H9 (cell line): ENCODE measurements around the gene FGF16. TPM values are rescaled to one million over a fixed set of nuclear protein-coding genes. Genes with fewer than 3 reads are reported as not detected.

ENCODE experiments used
- DNase-seq: peaks from one replicate; pipeline ENCODE4 v3.0.0-alpha.2; 2017
- H2AFZ ChIP-seq: one replicate; pipeline ENCODE4 v1.6.1; 2013; ENCODE audit warnings: mild to moderate bottlenecking, low read length, control low read depth, moderate library complexity
- H2AK5ac ChIP-seq: 2 replicates; pipeline ENCODE4 v1.6.1; 2013; ENCODE audit warnings: low read length, control low read depth, mixed read lengths; ENCODE audit not compliant: insufficient read length
- H2BK120ac ChIP-seq: one replicate; pipeline ENCODE4 v1.6.1; 2013; ENCODE audit warnings: low read depth, mild to moderate bottlenecking, low read length, control low read depth, inconsistent platforms; ENCODE audit not compliant: poor library complexity, severe bottlenecking
- H2BK12ac ChIP-seq: 2 replicates; pipeline ENCODE4 v1.6.1; 2013; ENCODE audit warnings: low read length, control low read depth, mixed read lengths, low read depth; ENCODE audit not compliant: insufficient read length
- H2BK15ac ChIP-seq: 2 replicates; pipeline ENCODE4 v1.6.1; 2013; ENCODE audit warnings: low read depth, low read length, control low read depth
- H2BK20ac ChIP-seq: one replicate; pipeline ENCODE4 v1.6.1; 2013; ENCODE audit warnings: low read depth, mild to moderate bottlenecking, low read length, control low read depth, inconsistent platforms; ENCODE audit not compliant: poor library complexity, severe bottlenecking
- H2BK5ac ChIP-seq: 2 replicates; pipeline ENCODE4 v1.6.1; 2013; ENCODE audit warnings: low read length, control low read depth, mixed read lengths; ENCODE audit not compliant: insufficient read length
- H3K14ac ChIP-seq: 2 replicates; pipeline ENCODE4 v1.6.1; 2013; ENCODE audit warnings: low read length, control low read depth; ENCODE audit not compliant: insufficient read depth
- H3K18ac ChIP-seq: 2 replicates; pipeline ENCODE4 v1.6.1; 2013; ENCODE audit warnings: low read depth, mild to moderate bottlenecking, mixed read lengths, low read length, control low read depth; ENCODE audit not compliant: insufficient read length
- H3K23ac ChIP-seq: 2 replicates; pipeline ENCODE4 v1.6.1; 2013; ENCODE audit warnings: low read length, control low read depth, mixed read lengths, low read depth; ENCODE audit not compliant: insufficient read length
- H3K23me2 ChIP-seq: 2 replicates; pipeline ENCODE4 v1.6.1; 2013; ENCODE audit warnings: low read depth, mild to moderate bottlenecking, mixed read lengths, low read length, control low read depth; ENCODE audit not compliant: insufficient read length, poor library complexity, severe bottlenecking
- H3K27ac ChIP-seq: 2 replicates; pipeline ENCODE4 v1.5.1; 2013; ENCODE audit warnings: low read length, control low read depth, mixed read lengths, low read depth; ENCODE audit not compliant: insufficient read length
- H3K27me3 ChIP-seq: 2 replicates; pipeline ENCODE4 v1.6.1; 2013; ENCODE audit warnings: low read length, control low read depth, inconsistent platforms; ENCODE audit not compliant: insufficient read depth
- H3K4ac ChIP-seq: 2 replicates; pipeline ENCODE4 v1.6.1; 2013; ENCODE audit warnings: low read depth, mild to moderate bottlenecking, control low read depth, inconsistent platforms, low read length, moderate library complexity
- H3K4me1 ChIP-seq: 2 replicates; pipeline ENCODE4 v1.6.1; 2013; ENCODE audit warnings: low read length, control low read depth, inconsistent platforms; ENCODE audit not compliant: insufficient read depth
- H3K4me2 ChIP-seq: 2 replicates; pipeline ENCODE4 v1.6.1; 2013; ENCODE audit warnings: low read length, control low read depth, mixed read lengths; ENCODE audit not compliant: insufficient read length, insufficient read depth
- H3K56ac ChIP-seq: 2 replicates; pipeline ENCODE4 v1.6.1; 2013; ENCODE audit warnings: low read depth, mild to moderate bottlenecking, mixed read lengths, low read length, control low read depth; ENCODE audit not compliant: insufficient read length
- H3K79me1 ChIP-seq: 2 replicates; pipeline ENCODE4 v1.6.1; 2013; ENCODE audit warnings: low read depth, mild to moderate bottlenecking, moderate library complexity, low read length, control low read depth, inconsistent platforms; ENCODE audit not compliant: insufficient read depth, poor library complexity, severe bottlenecking
- H3K79me2 ChIP-seq: 2 replicates; pipeline ENCODE4 v1.6.1; 2013; ENCODE audit warnings: low read length, control low read depth, inconsistent platforms; ENCODE audit not compliant: insufficient read depth
- H3K9ac ChIP-seq: 2 replicates; pipeline ENCODE4 v1.6.1; 2013; ENCODE audit warnings: low read length, control low read depth, mixed read lengths; ENCODE audit not compliant: insufficient read length; ENCODE audit errors: extremely low read depth
- H3K9me3 ChIP-seq: one replicate; pipeline ENCODE4 v1.6.1; 2013; ENCODE audit warnings: low read depth, low read length, inconsistent platforms; ENCODE audit not compliant: control insufficient read depth
- H3T11ph ChIP-seq: one replicate; pipeline ENCODE4 v1.6.1; 2013; ENCODE audit warnings: mild to moderate bottlenecking, low read length, control low read depth, inconsistent platforms
- H4K20me1 ChIP-seq: one replicate; pipeline ENCODE4 v1.6.1; 2013; ENCODE audit not compliant: control insufficient read depth, insufficient read length, insufficient read depth
- H4K5ac ChIP-seq: 2 replicates; pipeline ENCODE4 v1.6.1; 2013; ENCODE audit warnings: low read depth, mild to moderate bottlenecking, mixed read lengths, low read length, control low read depth; ENCODE audit not compliant: insufficient read length
- H4K8ac ChIP-seq: replicated peaks from 2 replicates; pipeline ENCODE4 v1.6.1; 2013; ENCODE audit warnings: low read length, control low read depth, mixed read lengths, low read depth; ENCODE audit not compliant: insufficient read length
- H4K91ac ChIP-seq: 2 replicates; pipeline ENCODE4 v1.6.1; 2013; ENCODE audit warnings: low read depth, mild to moderate bottlenecking, moderate library complexity, mixed read lengths, low read length, control low read depth; ENCODE audit not compliant: insufficient read length
- H3K27ac Mint-ChIP-seq, 3 experiments: 2 replicates in 2 of 3; 3 replicates in 1 of 3; pipeline ENCODE4 v1.8.0; 2020 to 2021; ENCODE audit warnings: mixed read lengths in 3 of 3, mild to moderate bottlenecking in 1 of 3, moderate library complexity in 1 of 3
- H3K27me3 Mint-ChIP-seq: 2 replicates; pipeline ENCODE4 v1.8.0; 2021; ENCODE audit warnings: low read depth, mild to moderate bottlenecking, moderate library complexity, mixed read lengths
- H3K36me3 Mint-ChIP-seq, 3 experiments: 2 replicates in 2 of 3; 3 replicates in 1 of 3; pipeline ENCODE4 v1.8.0; 2020 to 2021; ENCODE audit warnings: low read depth in 3 of 3, mixed read lengths in 3 of 3; ENCODE audit not compliant: insufficient read depth in 1 of 3
- H3K4me1 Mint-ChIP-seq, 2 experiments: 2 replicates each; pipeline ENCODE4 v1.8.0; 2020; ENCODE audit warnings: mixed read lengths in 2 of 2
- H3K4me3 Mint-ChIP-seq, 2 experiments: 2 replicates in 1 of 2; 3 replicates in 1 of 2; pipeline ENCODE4 v1.8.0; 2020 to 2021; ENCODE audit warnings: mild to moderate bottlenecking in 2 of 2, mixed read lengths in 2 of 2, moderate library complexity in 1 of 2
- H3K9me3 Mint-ChIP-seq, 2 experiments: 2 replicates in 1 of 2; 3 replicates in 1 of 2; pipeline ENCODE4 v1.8.0; 2020; ENCODE audit warnings: mild to moderate bottlenecking in 2 of 2, mixed read lengths in 2 of 2, moderate library complexity in 1 of 2
- CTCF ChIP-seq: fragments of 200-600 bp; sonication (generic); conservative IDR thresholded peaks from 3 replicates; pipeline ENCODE4 v1.8.0; 2021; ENCODE audit warnings: antibody characterized with exemption, mild to moderate bottlenecking
- WGBS: extraction: QIAGEN DNeasy Blood & Tissue Kit; methylation state at CpG from one replicate; pipeline ENCODE4 v1.1.7; 2013; ENCODE audit warnings: missing lambda C conversion rate, low lambda C conversion rate, mixed read lengths; ENCODE audit not compliant: insufficient read length; ENCODE audit errors: extremely low coverage; 5-methylcytosine and 5-hydroxymethylcytosine counted together
- total RNA-seq: library from RNA; stranded (reverse); gene quantifications from 2 replicates; pipeline ENCODE4 v1.2.1, GENCODE V29; 2021

FGF16 gene
- total RNA-seq, 1 experiment from 2014 or later = 2.8 TPM

- H3K4me3 Mint-ChIP-seq = no peak overlapping the region
These were observed 3.8 kb downstream of the FGF16 start for GRCh38 chrX:77450996-77451395.

More at GRCh38 chrX:77450996-77451395, 3.8 kb downstream of the FGF16 start:
- H3K79me2 ChIP-seq = no peaks in the 10 kb centered on the region
- H3T11ph ChIP-seq = no peak overlapping the region
- no peak overlapping the region for H3K56ac ChIP-seq
- H2BK12ac ChIP-seq = no peak overlapping the region
- no peaks in the 10 kb centered on the region for H3K79me1 ChIP-seq
- H3K23me2 ChIP-seq = peaks cover 15% of the 10 kb centered on the region
- H3K4me1 Mint-ChIP-seq = peaks cover 4 to 10% of the 10 kb centered on the region in 2 experiments
- no peak overlapping the region for H2BK5ac ChIP-seq
- H3K27me3 Mint-ChIP-seq = peaks cover 15% of the 10 kb centered on the region
- H3K9ac ChIP-seq = no peak overlapping the region
- no peak overlapping the region for H4K91ac ChIP-seq
- peaks cover 60 to 71% of the 10 kb centered on the region in 2 experiments for H3K9me3 Mint-ChIP-seq
- no peaks in the 10 kb centered on the region for H4K20me1 ChIP-seq
- no peak overlapping the region for H3K4me2 ChIP-seq
- no peak overlapping the region for H3K27ac Mint-ChIP-seq
- no peaks in the 10 kb centered on the region for H3K4me1 ChIP-seq
- TF ChIP-seq CTCF = no peak
- no peak overlapping the region for H3K14ac ChIP-seq
- H3K27ac ChIP-seq = no peak overlapping the region
- H3K36me3 Mint-ChIP-seq = peaks cover 0 to 17% (median 2%) of the 10 kb centered on the region in 3 experiments; a peak in 5 of 7 replicates
- H2AK5ac ChIP-seq = no peak overlapping the region
- no peak overlapping the region for H4K8ac ChIP-seq
- H4K5ac ChIP-seq = no peak overlapping the region
- H3K18ac ChIP-seq = no peak overlapping the region
- H3K27me3 ChIP-seq = no peaks in the 10 kb centered on the region
- H2BK20ac ChIP-seq = no peak overlapping the region
- no CpG with 5 or more reads among the region's 1 CpG for WGBS
- H3K9me3 ChIP-seq = peaks cover 9% of the 10 kb centered on the region
- H2BK120ac ChIP-seq = no peak overlapping the region
- no peak for DNase-seq
- H3K23ac ChIP-seq = no peak overlapping the region
- H3K4ac ChIP-seq = no peak overlapping the region
- H2AFZ ChIP-seq = no peak overlapping the region
- no peak overlapping the region for H2BK15ac ChIP-seq
